Gastrocnemius medialis (tissue), 4 donors: ENCODE data around the gene GNAZ.

ENCODE experiments used
- POLR2A ChIP-seq, 2 donors: fragments of 450-650 bp; IDR thresholded peaks; one replicate each; pipeline ENCODE4 v1.6.1; 2017; ENCODE audit warnings: antibody characterized with exemption in 2 of 2, mild to moderate bottlenecking in 2 of 2, moderate library complexity in 2 of 2
- TF ChIP-seq, protein P1 (sequence below), 5 experiments: fragments of 450-650 bp in 3 of 5; fragments of 200-600 bp in 2 of 5; sonication (generic) in 2 of 5; IDR thresholded peaks in 4 of 5; conservative IDR thresholded peaks in 1 of 5; 1 replicate in 4 of 5; 2 replicates in 1 of 5; pipeline ENCODE4 v1.5.1; 2016 to 2019; ENCODE audit warnings: antibody characterized with exemption in 5 of 5, mild to moderate bottlenecking in 3 of 5, moderate library complexity in 3 of 5

DNA sequence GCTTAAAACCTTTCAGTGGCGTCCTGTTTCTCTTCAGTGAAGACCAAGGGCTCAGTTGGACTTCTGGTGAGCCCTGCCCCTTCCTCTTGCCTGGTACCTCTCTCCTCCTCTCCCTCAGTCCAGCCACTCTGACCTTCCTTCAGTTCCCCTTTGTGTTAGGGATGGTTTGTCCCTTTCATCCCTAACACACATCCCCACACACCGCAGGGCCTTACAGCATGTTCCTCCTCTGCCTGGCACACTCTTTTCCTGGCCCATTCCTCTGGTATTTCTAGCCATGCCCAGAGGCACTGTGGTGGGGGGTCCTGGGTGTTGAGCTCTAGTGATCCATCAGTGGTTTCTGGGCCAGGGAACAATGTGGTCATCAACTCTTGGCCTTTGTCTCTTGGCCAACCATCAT lies 21.4 kb downstream of the GNAZ start:
- TF ChIP-seq POLR2A (IDR thresholded peaks at IDR 0.05): no peak
- TF ChIP-seq, protein P1, sequence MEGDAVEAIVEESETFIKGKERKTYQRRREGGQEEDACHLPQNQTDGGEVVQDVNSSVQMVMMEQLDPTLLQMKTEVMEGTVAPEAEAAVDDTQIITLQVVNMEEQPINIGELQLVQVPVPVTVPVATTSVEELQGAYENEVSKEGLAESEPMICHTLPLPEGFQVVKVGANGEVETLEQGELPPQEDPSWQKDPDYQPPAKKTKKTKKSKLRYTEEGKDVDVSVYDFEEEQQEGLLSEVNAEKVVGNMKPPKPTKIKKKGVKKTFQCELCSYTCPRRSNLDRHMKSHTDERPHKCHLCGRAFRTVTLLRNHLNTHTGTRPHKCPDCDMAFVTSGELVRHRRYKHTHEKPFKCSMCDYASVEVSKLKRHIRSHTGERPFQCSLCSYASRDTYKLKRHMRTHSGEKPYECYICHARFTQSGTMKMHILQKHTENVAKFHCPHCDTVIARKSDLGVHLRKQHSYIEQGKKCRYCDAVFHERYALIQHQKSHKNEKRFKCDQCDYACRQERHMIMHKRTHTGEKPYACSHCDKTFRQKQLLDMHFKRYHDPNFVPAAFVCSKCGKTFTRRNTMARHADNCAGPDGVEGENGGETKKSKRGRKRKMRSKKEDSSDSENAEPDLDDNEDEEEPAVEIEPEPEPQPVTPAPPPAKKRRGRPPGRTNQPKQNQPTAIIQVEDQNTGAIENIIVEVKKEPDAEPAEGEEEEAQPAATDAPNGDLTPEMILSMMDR (IDR thresholded peaks at IDR 0.05 in 4 of 5, conservative IDR thresholded peaks at IDR 0.05 in 1 of 5): no peak
